MCF 10A (cell line): ENCODE data around the gene HSF4. TPM values are rescaled to one million over a fixed set of nuclear protein-coding genes. Genes with fewer than 3 reads are reported as not detected.

Source experiments
- BruUV-seq: library from RNA; stranded (reverse); fragments of 400-500 nt; replicated peaks from 2 replicates; lab custom pipeline; 2021; lab: Mats Ljungman, UMichigan
- CTCF ChIA-PET: fragments of 300-600 bp; sonication (Branson Sonifier 250); formaldehyde crosslinking; extraction: SDS; loops from one replicate; lab custom pipeline; 2021; ENCODE audit warnings: antibody characterized with exemption, inconsistent platforms; lab: Yijun Ruan, JAX
- POLR2A ChIA-PET: fragments of 300-600, 350-650 bp; sonication (Branson Sonifier 250); formaldehyde crosslinking; extraction: SDS; loops from one replicate; lab custom pipeline; 2020; ENCODE audit warnings: antibody characterized with exemption, inconsistent platforms; lab: Yijun Ruan, JAX
- DNase-seq: peaks from one replicate; pipeline ENCODE4 v3.0.0-alpha.2; 2018; ENCODE audit not compliant: unreplicated experiment
- H3K27ac Mint-ChIP-seq: one replicate; pipeline ENCODE4 v1.8.0; 2022; ENCODE audit warnings: mild to moderate bottlenecking, low read depth, mixed read lengths; ENCODE audit not compliant: unreplicated experiment
- H3K27me3 Mint-ChIP-seq: one replicate; pipeline ENCODE4 v1.8.0; 2022; ENCODE audit warnings: mixed read lengths; ENCODE audit not compliant: insufficient read depth, unreplicated experiment
- H3K36me3 Mint-ChIP-seq: one replicate; pipeline ENCODE4 v1.8.0; 2022; ENCODE audit warnings: mild to moderate bottlenecking, moderate library complexity, mixed read lengths; ENCODE audit not compliant: insufficient read depth, unreplicated experiment
- H3K4me1 Mint-ChIP-seq: one replicate; pipeline ENCODE4 v1.8.0; 2022; ENCODE audit warnings: mixed read lengths; ENCODE audit not compliant: insufficient read depth, unreplicated experiment
- H3K4me3 Mint-ChIP-seq: one replicate; pipeline ENCODE4 v1.8.0; 2022; ENCODE audit warnings: mild to moderate bottlenecking, moderate library complexity, mixed read lengths; ENCODE audit not compliant: unreplicated experiment
- H3K9me3 Mint-ChIP-seq: one replicate; pipeline ENCODE4 v1.8.0; 2022; ENCODE audit warnings: mixed read lengths; ENCODE audit not compliant: unreplicated experiment
- intact Hi-C: fragments of 100-400 bp; cut with micrococcal nuclease; formaldehyde crosslinking; loops from 2 replicates; pipeline ENCODE4 v1.14.1; 2022
- total RNA-seq: library from RNA; stranded (reverse); gene quantifications from 2 replicates; pipeline ENCODE4 v1.2.3, GENCODE V29; 2022
- TF ChIP-seq, protein P1 (sequence below): fragments of 200-600 bp; IDR thresholded peaks from one replicate; pipeline ENCODE4 v1.8.0; 2022; ENCODE audit warnings: antibody characterized with exemption, mild to moderate bottlenecking; ENCODE audit not compliant: unreplicated experiment

Gene HSF4
- total RNA-seq, 1 experiment from 2014 or later = 34.3 TPM

DNA sequence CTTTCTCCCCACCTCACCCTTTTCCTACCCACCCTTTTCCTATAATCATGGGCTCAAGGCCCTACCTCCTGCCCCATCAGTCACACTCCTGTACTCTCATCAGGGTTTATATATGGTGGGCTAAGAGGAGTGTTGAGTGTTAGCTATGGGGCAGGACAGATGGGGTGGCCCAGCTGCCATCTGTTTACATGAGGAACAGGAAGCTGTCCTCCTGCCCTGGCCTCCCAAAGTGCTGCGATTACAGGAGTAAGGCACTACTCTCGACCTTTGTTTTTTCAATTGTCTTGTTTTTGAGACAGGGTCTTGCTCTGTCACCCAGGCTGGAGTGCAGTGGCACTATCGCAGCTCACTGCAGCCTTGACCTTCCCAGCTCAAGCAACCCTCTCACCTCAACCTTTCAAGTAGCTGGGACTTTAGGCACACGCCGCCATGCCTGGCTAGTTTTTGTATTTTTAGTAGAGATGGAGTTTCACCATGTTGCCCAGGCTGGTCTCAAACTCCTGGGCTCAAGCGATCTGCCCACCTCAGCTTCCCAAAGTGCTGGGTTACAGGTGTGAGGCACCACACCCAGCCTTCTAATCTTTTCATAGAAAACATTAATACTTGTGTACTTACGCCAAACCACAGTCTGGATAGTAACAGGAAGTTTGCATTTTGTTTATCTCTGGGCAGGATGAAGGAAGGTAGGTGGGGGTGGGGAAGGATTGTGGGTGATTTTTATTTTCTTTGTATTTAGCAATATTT is 6.5 kb upstream of the HSF4 start:
- TSS peak; percentile 21 for BruUV-seq
- peaks cover 12% of the 10 kb centered on the region for H3K4me1 Mint-ChIP-seq
- H3K27ac Mint-ChIP-seq = no peak overlapping the region
- no peaks in the 10 kb centered on the region for H3K9me3 Mint-ChIP-seq
- no peak for DNase-seq
- ChIA-PET CTCF (interaction anchor here (0.7 to 5.1 kb wide), 10 partner anchors 11 to 221 kb away, joined by 3 to 29 read pairs (median 4); partner anchors contain the start of gene TMEM208), POLR2A (interaction anchor here (0.6 to 4.6 kb wide), 8 partner anchors 9 to 174 kb away, joined by 3 to 94 read pairs (median 5); partner anchors contain the start of genes NOL3 and TMEM208)
- H3K27me3 Mint-ChIP-seq = no peaks in the 10 kb centered on the region
- intact Hi-C loops = no loop called here
- TF ChIP-seq, protein P1, sequence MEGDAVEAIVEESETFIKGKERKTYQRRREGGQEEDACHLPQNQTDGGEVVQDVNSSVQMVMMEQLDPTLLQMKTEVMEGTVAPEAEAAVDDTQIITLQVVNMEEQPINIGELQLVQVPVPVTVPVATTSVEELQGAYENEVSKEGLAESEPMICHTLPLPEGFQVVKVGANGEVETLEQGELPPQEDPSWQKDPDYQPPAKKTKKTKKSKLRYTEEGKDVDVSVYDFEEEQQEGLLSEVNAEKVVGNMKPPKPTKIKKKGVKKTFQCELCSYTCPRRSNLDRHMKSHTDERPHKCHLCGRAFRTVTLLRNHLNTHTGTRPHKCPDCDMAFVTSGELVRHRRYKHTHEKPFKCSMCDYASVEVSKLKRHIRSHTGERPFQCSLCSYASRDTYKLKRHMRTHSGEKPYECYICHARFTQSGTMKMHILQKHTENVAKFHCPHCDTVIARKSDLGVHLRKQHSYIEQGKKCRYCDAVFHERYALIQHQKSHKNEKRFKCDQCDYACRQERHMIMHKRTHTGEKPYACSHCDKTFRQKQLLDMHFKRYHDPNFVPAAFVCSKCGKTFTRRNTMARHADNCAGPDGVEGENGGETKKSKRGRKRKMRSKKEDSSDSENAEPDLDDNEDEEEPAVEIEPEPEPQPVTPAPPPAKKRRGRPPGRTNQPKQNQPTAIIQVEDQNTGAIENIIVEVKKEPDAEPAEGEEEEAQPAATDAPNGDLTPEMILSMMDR = no peak
- H3K4me3 Mint-ChIP-seq = peak overlapping the region; percentile 84
- peaks cover 13% of the 10 kb centered on the region for H3K36me3 Mint-ChIP-seq

DNA sequence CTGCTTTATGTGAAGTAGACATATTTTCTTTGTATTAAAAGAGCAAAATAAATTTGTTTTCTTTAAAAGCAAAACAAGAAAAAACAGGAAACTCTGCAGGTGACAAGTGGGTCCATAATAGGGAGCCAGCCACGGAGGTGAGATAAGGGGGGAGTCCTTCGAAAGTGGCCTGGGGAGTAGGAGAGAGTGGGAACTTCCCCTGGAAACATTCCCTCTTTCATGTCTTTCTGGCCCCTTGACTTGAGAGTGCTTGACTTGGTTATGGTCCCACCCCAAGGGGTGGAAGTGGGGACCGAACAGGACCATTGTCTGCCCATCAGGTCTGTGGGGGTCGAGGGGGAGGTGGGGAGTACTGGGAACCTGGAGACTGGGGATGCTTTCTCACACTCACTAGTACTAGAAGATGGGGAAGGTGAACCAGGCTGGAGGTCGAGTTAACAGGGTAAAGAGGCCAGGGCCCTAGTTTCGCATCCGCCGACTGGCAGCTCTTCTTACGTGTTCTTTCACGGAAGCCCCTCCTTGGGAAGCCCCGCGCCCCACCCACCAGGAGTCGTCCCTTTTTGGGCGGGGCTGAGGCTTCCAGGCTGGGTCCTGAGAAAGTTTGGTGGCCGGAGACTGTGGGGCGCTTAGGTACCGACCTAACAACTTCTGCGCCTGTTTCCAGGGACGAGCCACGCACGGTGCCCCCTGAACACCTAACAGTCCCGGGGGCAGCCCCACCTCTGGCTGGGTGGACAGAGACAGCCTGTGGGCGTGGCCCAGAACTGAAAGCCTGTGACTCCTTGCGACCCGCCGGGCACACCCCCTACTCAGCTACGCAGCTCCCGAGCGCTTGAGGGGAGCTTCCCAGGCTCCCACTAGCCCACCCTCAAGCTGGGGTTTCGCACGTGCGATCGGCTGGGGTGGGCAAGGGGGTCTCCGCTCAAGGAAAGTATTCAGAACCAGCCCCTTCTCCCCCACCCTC is 5.6 kb upstream of the HSF4 start:
- no peaks in the 10 kb centered on the region for H3K27me3 Mint-ChIP-seq
- no TSS peak for BruUV-seq

DNA sequence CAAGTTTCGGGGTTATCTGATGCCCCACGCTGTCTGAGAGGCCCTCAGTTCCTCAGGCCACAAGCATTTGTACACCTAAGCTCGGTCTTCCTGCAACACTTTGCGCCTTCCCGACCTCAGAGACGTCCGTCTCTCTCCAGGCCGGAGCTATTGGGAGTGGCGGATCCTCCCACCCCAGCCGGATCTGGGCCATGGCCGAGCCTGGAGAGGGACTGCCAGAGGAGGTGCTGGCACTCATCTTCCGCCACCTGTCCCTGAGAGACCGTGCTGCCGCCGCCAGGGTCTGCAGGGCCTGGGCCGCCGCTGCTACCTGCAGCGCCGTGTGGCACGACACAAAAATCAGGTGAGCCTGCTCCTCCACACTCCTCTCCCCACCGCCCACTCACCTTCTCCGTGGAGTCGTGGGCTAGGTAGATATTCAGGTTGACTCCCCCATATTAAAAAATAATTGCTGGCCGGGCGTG is 2.9 kb upstream of the HSF4 start:
- TF ChIP-seq, protein P1 = no peak
- Mint-ChIP-seq H3K4me3 (peak overlapping the region; percentile 29), H3K27me3 (no peaks in the 10 kb centered on the region), H3K9me3 (no peaks in the 10 kb centered on the region), H3K36me3 (peaks cover 12% of the 10 kb centered on the region), H3K27ac (no peak overlapping the region), H3K4me1 (peaks cover 9% of the 10 kb centered on the region)
- no peak for DNase-seq
- intact Hi-C loops = loop anchor here (1.0 kb wide), 1 partner anchor 9 kb away; the partner anchor contains the start of gene NOL3
- no TSS peak for BruUV-seq
- ChIA-PET CTCF (interaction anchor here (0.6 to 2.7 kb wide), 5 partner anchors 13 to 28 kb away, joined by 3 to 10 read pairs (median 3); partner anchors contain the start of gene EXOC3L1), POLR2A (interaction anchor here (1.1 to 4.6 kb wide), 6 partner anchors 9 to 165 kb away, joined by 3 to 94 read pairs (median 4); partner anchors contain the start of gene NOL3)

More for the DNA sequence above, 5.6 kb upstream of the HSF4 start:
- Mint-ChIP-seq H3K4me3 (peak overlapping the region; percentile 84), H3K4me1 (peaks cover 9% of the 10 kb centered on the region), H3K9me3 (no peaks in the 10 kb centered on the region), H3K36me3 (peaks cover 12% of the 10 kb centered on the region), H3K27ac (no peak overlapping the region)
- CTCF ChIA-PET = interaction anchor here (0.6 to 5.1 kb wide), 13 partner anchors 11 to 760 kb away, joined by 3 to 29 read pairs (median 3); partner anchors contain the start of gene NOL3
- DNase-seq = peak; percentile 42
- POLR2A ChIA-PET = interaction anchor here (0.7 to 4.6 kb wide), 12 partner anchors 10 to 205 kb away, joined by 3 to 94 read pairs (median 4); partner anchors contain the start of genes E2F4, MATCAP1, NOL3 and PHAF1
- TF ChIP-seq, protein P1 = no peak
- intact Hi-C loops = no loop called here
